Activated naive CD4-positive, alpha-beta T cell treated with Interleukin-2 at 50 U/mL for 16 hours (primary cell): ENCODE results near the gene LPP.

ENCODE experiments used
- DNase-seq: peaks from one replicate; pipeline ENCODE4 v3.0.0-alpha.2; 2020

The LPP gene

DNA sequence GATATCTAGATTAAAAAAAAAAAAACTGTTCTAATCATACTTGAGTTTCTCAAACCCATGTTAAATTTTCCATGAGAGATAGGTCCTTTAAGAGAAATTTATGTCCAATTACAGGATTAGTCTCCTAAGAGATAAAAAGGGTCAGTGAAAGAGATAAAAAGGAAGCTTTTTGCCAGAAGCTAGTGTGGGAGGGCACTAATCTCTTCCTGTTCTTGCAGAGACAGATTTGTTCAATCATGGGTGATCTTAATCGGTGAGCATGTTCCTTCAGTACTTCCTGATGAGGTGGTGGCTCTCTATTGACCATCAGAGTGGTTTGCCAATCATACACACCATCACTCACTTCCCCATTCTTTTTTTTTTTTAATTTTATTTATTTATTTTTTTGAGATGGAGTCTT is 16.9 kb upstream of the LPP start:
- no peak for DNase-seq

GRCh38 chr3:188139466-188139865 is 14.5 kb upstream of the LPP start:
- DNase-seq, result no peak

- no peak for DNase-seq
Measured at GRCh38 chr3:188146219-188146618, 7.7 kb upstream of the LPP start.

GRCh38 chr3:188147782-188148181 is 6.2 kb upstream of the LPP start:
- no peak for DNase-seq

GRCh38 chr3:188148318-188148717 is 5.6 kb upstream of the LPP start:
- DNase-seq, result no peak

- DNase-seq, result no peak
Measured at GRCh38 chr3:188149587-188149986, 4.4 kb upstream of the LPP start.

DNA sequence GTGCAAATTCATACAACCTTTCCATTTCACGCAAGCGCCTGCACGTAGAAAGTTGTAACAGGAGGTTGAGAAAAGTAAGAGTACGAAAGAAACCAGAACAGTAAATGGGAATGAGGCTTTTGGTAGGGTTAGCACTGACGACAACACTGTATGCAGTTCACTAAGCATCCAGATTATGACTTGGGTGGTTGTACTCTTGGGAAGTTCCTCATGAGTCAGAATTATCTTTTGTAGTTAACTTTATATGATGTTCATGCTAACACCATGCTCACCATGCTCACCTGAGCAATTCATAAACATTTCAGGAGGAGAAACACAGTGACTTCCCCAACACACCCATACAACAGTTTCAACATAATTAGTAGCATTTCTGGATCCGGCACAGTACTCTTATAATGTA is 3.0 kb upstream of the LPP start:
- no peak for DNase-seq

- no peak for DNase-seq
Measured at GRCh38 chr3:188151438-188151837, 2.5 kb upstream of the LPP start.

- no peak for DNase-seq
Measured at GRCh38 chr3:188152660-188153436, 1.1 kb upstream of the LPP start.

GRCh38 chr3:188153437-188154013 is 432 bp upstream of the LPP start:
- no peak for DNase-seq

GRCh38 chr3:188154809-188155574 is 1.0 kb downstream of the LPP start:
- no peak for DNase-seq

- no peak for DNase-seq
Measured at GRCh38 chr3:188156056-188156455, 2.1 kb downstream of the LPP start.

- no peak for DNase-seq
Measured at GRCh38 chr3:188157407-188157806, 3.5 kb downstream of the LPP start.

DNA sequence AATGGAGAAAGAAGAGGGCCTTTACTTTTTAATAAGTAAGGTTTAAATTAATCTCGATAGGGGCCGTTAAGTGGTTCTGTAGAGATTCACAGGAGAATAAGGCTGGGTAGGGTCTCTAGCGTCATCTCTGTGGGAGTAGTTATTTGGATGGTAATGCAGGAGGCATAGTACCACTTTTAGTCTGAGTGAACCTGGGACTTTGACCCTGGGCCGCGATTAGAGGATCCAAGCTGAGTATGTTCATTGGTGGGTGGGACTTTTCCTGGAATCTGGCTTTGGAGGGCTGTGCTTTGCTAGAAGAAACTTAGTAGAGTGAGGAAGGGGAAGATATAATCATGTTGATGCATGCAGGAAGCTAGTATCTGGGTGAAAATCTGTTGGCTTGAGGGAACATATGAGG is 4.0 kb downstream of the LPP start:
- no peak for DNase-seq

GRCh38 chr3:188158731-188159310 is 4.9 kb downstream of the LPP start:
- no peak for DNase-seq

- DNase-seq, result no peak
Measured at GRCh38 chr3:188160751-188161150, 6.8 kb downstream of the LPP start.

DNA sequence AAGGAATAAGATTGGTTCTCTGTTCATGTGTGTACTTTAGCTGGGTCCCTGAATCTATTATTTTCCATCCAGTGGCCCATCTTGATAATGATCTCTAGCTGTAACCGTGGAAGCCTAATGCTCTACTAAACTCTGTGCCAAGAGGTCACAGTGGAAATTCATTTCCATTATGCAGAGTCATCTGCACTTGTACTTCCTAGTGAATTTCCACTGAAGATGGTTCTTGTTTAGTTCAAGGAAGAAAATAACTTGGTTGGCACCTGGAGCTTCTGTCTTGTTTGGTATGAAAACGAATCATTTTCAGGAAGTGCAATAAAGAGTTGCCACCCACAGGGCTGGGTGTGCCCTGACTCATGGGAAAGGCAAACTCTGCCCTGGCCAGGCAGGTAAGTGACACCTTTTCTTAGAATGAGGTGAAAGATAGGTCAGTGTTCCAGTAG is 10.3 kb downstream of the LPP start:
- DNase-seq, result peak; percentile 36

GRCh38 chr3:188165596-188165995 is 11.6 kb downstream of the LPP start:
- DNase-seq, result peak; percentile 31

DNA sequence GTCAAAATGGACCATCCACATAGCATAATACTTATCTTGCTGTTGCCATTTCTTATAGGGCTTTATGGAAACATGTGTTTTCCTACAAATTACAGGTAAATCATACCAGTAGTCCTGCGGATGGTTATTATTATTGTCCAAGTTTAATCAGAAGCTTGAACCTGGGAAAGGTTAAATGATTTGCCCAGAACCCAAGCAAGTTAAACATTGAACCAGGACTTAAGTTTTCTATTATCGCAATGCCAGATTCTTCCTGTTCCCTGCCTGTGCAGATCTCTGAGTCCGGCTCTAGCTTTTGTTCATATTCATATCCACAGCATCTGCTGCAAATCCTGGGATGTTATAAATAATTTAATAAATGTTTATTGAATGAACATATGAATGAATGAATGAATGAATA is 12.5 kb downstream of the LPP start:
- DNase-seq, result no peak

DNA sequence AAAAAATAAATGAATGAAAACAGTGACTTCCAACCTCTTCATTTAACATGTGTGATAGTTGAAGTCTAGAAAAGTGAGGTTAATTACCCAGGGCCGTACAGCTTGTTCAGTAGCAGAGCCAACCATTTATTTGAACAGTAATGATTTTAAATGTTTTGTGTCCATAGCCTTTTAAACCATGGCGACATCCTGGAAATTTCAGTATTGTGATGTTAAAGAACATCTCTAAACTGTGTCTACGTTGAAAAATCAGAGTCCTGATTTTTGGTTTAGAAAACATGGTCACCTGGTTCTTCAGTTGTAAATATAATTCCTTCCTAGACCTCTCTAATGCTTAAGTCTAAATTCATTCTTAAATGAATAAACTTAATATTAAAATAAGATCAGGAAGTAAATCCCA is 14.2 kb downstream of the LPP start:
- no peak for DNase-seq

- DNase-seq, result no peak
Measured at GRCh38 chr3:188168648-188169047, 14.7 kb downstream of the LPP start.

GRCh38 chr3:188169830-188170455 is 16.0 kb downstream of the LPP start:
- DNase-seq, result no peak
